ENCODE data around the gene STARD3.
"Not testable (repeated sequence)": the region's sequence is repeated elsewhere in the genome, so short reads cannot be mapped to it uniquely, and the experiment has no call there.

Gene STARD3

DNA sequence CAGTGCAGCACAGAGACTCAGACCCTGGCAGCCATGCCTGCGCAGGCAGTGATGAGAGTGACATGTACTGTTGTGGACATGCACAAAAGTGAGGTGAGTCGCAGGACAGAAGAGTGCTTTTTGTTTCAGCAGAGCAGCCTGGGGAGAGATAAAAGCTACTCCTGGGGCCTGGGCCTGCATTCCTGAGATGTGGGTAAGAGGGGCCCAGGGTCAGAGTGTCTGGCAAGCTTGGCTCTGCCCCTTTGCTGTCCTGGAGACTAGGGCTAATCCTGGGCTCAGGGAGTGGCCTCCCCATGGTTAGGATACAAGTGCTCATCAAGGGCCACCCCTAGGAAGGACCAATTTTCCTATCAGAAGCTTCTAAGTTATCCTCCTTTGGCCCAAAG lies 58.1 kb downstream of the STARD3 start:
- TF ChIP-seq, protein P1, sequence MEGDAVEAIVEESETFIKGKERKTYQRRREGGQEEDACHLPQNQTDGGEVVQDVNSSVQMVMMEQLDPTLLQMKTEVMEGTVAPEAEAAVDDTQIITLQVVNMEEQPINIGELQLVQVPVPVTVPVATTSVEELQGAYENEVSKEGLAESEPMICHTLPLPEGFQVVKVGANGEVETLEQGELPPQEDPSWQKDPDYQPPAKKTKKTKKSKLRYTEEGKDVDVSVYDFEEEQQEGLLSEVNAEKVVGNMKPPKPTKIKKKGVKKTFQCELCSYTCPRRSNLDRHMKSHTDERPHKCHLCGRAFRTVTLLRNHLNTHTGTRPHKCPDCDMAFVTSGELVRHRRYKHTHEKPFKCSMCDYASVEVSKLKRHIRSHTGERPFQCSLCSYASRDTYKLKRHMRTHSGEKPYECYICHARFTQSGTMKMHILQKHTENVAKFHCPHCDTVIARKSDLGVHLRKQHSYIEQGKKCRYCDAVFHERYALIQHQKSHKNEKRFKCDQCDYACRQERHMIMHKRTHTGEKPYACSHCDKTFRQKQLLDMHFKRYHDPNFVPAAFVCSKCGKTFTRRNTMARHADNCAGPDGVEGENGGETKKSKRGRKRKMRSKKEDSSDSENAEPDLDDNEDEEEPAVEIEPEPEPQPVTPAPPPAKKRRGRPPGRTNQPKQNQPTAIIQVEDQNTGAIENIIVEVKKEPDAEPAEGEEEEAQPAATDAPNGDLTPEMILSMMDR (IDR thresholded peaks at IDR 0.05; ENCODE audit: poor library complexity, severe bottlenecking): no peak
- peaks cover 5% of the 10 kb centered on the region for H3K4me1 ChIP-seq (ENCODE audit: insufficient read depth, poor library complexity, severe bottlenecking)
- no peaks in the 10 kb centered on the region for H3K27me3 ChIP-seq (ENCODE audit: insufficient read depth, poor library complexity, severe bottlenecking)
- H3K4me3 ChIP-seq (ENCODE audit: severe bottlenecking): no peak overlapping the region
- no peak overlapping the region for H3K27ac ChIP-seq (ENCODE audit: poor library complexity, severe bottlenecking)
- ATAC-seq (ENCODE audit: low read depth) (no peak), DNase-seq (ENCODE audit: low spot score) (no peak)
- no peaks in the 10 kb centered on the region for H3K36me3 ChIP-seq (ENCODE audit: low read depth)
- H3K9me3 ChIP-seq (ENCODE audit: severe bottlenecking): no peaks in the 10 kb centered on the region

DNA sequence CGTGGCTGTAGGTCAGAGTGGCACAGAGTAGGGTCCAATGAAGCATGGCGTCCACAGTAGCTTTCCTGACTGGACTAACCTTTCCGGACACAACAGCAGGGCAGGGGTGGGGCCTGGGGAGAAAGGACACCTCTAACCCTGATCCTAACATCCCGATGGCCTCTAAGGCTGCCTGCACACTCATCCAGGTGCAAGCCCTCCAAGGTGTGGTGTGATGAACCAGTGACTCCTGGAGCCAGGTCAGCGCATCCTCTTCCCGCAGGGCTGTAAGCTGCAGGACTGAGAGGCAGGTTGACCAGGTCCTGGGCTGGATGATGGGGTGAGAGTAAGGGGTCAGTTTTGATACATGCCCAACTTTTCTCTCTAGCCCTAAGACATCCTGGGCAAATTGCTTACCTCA lies 59.8 kb downstream of the STARD3 start:
- Histone ChIP-seq H3K4me1 (ENCODE audit: insufficient read depth, poor library complexity, severe bottlenecking) (peaks cover 5% of the 10 kb centered on the region), H3K27ac (ENCODE audit: poor library complexity, severe bottlenecking) (no peak overlapping the region), H3K27me3 (ENCODE audit: insufficient read depth, poor library complexity, severe bottlenecking) (no peaks in the 10 kb centered on the region), H3K9me3 (ENCODE audit: severe bottlenecking) (no peaks in the 10 kb centered on the region), H3K4me3 (ENCODE audit: severe bottlenecking) (no peak overlapping the region), H3K36me3 (ENCODE audit: low read depth) (no peaks in the 10 kb centered on the region)
- TF ChIP-seq, protein P1 (IDR thresholded peaks at IDR 0.05; ENCODE audit: poor library complexity, severe bottlenecking): no peak
- DNase-seq (ENCODE audit: low spot score) (no peak), ATAC-seq (ENCODE audit: low read depth) (no peak)

DNA sequence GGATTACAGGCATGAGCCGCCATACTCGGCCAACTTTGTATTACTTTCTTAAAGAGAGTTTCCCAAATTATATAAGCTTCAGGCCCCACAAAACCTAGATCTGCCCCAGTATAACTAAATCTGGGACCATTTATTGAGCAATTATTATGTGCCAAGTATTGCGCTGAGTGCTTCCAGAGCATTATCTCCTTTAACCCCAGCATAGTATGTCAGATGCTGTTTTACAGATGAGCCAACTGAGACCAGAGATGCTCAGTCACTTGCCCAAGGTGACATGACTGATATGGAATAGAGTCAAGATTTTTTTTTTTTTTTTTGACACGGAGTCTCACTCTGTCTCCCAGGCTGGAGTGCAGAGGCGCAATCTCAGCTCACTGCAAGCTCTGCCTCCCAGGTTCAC lies 61.0 kb downstream of the STARD3 start:
- TF ChIP-seq, protein P1 (IDR thresholded peaks at IDR 0.05; ENCODE audit: poor library complexity, severe bottlenecking): no peak
- Histone ChIP-seq H3K27me3 (ENCODE audit: insufficient read depth, poor library complexity, severe bottlenecking) (no peaks in the 10 kb centered on the region), H3K36me3 (ENCODE audit: low read depth) (no peaks in the 10 kb centered on the region), H3K9me3 (ENCODE audit: severe bottlenecking) (no peaks in the 10 kb centered on the region), H3K4me3 (ENCODE audit: severe bottlenecking) (no peak overlapping the region), H3K27ac (ENCODE audit: poor library complexity, severe bottlenecking) (no peak overlapping the region), H3K4me1 (ENCODE audit: insufficient read depth, poor library complexity, severe bottlenecking) (peaks cover 5% of the 10 kb centered on the region)
- no peak for ATAC-seq (ENCODE audit: low read depth)
- no peak for DNase-seq (ENCODE audit: low spot score)

DNA sequence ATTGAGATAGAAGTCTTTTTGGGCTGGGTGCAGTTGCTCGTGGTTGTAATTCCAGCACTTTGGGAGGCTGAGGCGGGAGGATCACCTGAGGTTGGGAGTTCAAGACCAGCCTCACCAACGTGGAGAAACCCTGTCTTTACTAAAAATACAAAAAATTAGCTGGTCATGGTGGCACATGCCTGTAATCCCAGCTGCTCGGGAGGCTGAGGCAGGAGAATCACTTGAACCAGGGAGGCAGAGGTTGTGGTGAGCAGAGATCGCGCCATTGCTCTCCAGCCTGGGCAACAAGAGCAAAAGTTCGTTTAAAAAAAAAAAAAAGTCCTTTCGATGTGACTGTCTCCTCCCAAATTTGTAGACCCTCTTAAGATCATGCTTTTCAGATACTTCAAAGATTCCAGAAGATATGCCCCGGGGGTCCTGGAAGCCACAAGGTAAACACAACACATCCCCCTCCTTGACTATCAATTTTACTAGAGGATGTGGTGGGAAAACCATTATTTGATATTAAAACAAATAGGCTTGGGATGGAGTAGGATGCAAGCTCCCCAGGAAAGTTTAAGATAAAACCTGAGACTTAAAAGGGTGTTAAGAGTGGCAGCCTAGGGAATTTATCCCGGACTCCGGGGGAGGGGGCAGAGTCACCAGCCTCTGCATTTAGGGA lies 62.3 kb downstream of the STARD3 start:
- Histone ChIP-seq H3K27ac (ENCODE audit: poor library complexity, severe bottlenecking) (peak overlapping the region; percentile 60), H3K4me3 (ENCODE audit: severe bottlenecking) (peak overlapping the region; percentile 71)
- H3K4me1 ChIP-seq (ENCODE audit: insufficient read depth, poor library complexity, severe bottlenecking); H3K27me3 ChIP-seq (ENCODE audit: insufficient read depth, poor library complexity, severe bottlenecking); H3K36me3 ChIP-seq (ENCODE audit: low read depth); ATAC-seq (ENCODE audit: low read depth); H3K9me3 ChIP-seq (ENCODE audit: severe bottlenecking); DNase-seq (ENCODE audit: low spot score): not testable (repeated sequence)

DNA sequence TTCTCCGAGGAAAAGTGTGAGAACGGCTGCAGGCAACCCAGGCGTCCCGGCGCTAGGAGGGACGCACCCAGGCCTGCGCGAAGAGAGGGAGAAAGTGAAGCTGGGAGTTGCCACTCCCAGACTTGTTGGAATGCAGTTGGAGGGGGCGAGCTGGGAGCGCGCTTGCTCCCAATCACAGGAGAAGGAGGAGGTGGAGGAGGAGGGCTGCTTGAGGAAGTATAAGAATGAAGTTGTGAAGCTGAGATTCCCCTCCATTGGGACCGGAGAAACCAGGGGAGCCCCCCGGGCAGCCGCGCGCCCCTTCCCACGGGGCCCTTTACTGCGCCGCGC lies 62.8 kb downstream of the STARD3 start, which contains the start of gene ERBB2:
TSS of gene ERBB2 (plus strand) at position 247 of the 330 bp plus-strand sequence. CDS start 175 bp downstream, outside the sequence.
- TF ChIP-seq, protein P1 (IDR thresholded peaks at IDR 0.05; ENCODE audit: poor library complexity, severe bottlenecking): no peak
- Histone ChIP-seq H3K4me1 (ENCODE audit: insufficient read depth, poor library complexity, severe bottlenecking) (peaks cover 7% of the 10 kb centered on the region), H3K4me3 (ENCODE audit: severe bottlenecking) (peak within 1 kb of the TSS; percentile 71), H3K9me3 (ENCODE audit: severe bottlenecking) (no peaks in the 10 kb centered on the region), H3K36me3 (ENCODE audit: low read depth) (no peaks in the 10 kb centered on the region), H3K27ac (ENCODE audit: poor library complexity, severe bottlenecking) (peak within 1 kb of the TSS; percentile 60), H3K27me3 (ENCODE audit: insufficient read depth, poor library complexity, severe bottlenecking) (no peaks in the 10 kb centered on the region)
- no peak for DNase-seq (ENCODE audit: low spot score)
- peak; percentile 92 for ATAC-seq (ENCODE audit: low read depth)

All from RWPE2 (cell line).